Fibroblast of villous mesenchyme (primary cell): ENCODE results near the gene VGLL4. TPM values are rescaled to one million over a fixed set of nuclear protein-coding genes. Genes with fewer than 3 reads are reported as not detected.
A peak's percentile ranks its signal among the peaks of the same experiment; 100 is the strongest.

ENCODE experiments used
- DNase-seq: peaks from one replicate; pipeline ENCODE4 v3.0.0-alpha.2; 2010; ENCODE audit warnings: low read depth
- H3K4me3 ChIP-seq: 2 replicates; pipeline ENCODE4 v1.5.1; 2011; ENCODE audit warnings: low read depth, mild to moderate bottlenecking, low read length
- CTCF ChIP-seq: IDR thresholded peaks from 2 replicates; pipeline ENCODE4 v1.5.1; 2012; ENCODE audit warnings: low read depth, mild to moderate bottlenecking, low read length; ENCODE audit not compliant: insufficient read depth
- total RNA-seq: library from RNA; depleted of rRNA; stranded (reverse); fragments of >200 nt; gene quantifications from 2 replicates; pipeline ENCODE4 v1.2.3, GENCODE V29; 2012

The VGLL4 gene
- total RNA-seq, 1 donor = 65.6 TPM

DNA sequence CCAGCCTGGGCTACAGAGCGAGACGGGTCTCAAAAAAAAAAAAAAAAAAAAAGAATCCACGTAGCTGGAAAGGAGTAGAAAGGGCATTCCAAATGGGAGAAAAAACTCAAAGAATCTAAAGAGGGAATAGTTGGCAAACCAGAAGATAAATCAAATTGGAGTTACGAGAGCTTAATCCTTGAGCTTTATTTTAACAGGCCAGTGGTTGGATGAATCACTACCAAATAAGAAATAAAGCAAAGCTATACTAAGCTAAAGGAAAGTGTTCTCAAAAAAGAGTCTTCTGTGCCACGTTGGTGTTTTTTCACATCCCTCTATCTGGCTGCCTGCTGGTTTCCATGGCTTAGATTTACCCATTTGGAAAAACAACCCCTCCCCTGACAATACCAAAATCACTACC lies 14.0 kb downstream of the VGLL4 start:
- DNase-seq = peak; percentile 95
- H3K4me3 ChIP-seq = no peak overlapping the region
- no peak for TF ChIP-seq CTCF

DNA sequence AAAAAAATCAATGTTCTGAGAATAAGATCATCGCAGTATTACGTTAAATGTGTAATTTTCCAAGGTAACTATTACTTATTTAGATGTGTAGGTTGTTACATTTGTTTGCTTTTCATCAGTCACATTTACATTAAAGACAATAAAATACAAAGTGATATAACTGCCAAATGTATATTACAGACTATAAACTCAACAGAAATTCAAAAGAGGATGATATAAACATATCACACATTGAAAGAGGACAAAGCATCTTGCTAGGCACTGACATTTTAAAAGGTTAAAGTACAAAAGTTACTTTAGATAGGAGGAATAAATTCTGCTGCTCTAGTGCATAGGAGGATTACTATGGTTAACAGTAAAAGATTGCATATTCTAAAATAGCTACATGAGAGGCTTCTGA lies 16.1 kb downstream of the VGLL4 start:
- no peak for DNase-seq
- no peak for TF ChIP-seq CTCF

DNA sequence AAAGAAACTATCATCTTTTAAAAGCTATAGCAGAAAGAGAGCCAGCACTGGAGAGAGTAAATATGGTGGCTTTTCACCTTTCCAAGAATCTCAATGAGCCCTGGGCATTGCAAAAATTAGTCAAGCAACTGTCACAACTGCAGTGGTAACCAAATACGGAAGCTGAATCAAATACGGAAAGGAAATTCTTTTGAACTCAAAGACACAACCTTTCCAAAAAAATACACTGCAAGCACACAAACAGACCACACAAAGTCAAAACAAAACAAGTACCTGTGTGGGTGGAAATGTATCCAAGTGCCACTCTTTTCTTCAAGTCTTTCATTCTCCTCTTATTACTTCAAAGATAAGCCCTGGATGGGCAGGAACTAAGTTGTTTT lies 17.6 kb downstream of the VGLL4 start:
- TF ChIP-seq CTCF = no peak
- DNase-seq = no peak
- no peak overlapping the region for H3K4me3 ChIP-seq

More for the DNA sequence above, 16.1 kb downstream of the VGLL4 start:
- no peak overlapping the region for H3K4me3 ChIP-seq

DNA sequence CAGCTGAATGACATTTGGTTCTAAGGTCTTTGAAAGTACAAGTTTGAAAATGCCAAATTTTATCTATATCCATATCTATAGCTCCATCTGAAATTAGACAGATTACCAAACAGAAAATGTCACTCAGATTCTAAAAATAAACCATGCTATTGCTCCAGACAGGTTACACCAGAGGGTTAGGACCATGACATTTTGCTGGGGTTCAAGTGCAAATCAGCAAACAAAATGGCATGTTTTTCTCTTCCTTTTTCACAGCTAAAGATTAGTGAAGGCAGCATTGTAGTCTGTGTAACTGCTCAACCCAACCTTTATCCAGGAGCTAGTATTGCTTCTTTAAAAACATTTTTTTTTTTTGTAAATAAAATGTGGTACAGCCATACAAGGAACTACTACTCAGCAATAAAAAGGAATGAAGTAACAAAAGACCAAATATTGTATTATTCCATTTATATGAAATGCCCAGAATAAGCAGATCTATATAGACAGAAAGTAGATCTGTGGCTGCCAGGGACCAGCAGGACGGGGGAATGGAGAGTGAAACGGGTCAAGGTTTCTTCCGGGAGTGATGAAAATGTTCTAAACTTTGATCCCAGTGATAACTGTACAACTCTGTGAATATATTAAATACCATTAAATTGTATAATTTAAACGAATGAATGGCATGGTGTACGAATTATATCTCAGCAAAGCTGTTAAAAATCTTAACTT lies 18.2 kb downstream of the VGLL4 start:
- TF ChIP-seq CTCF = no peak
- DNase-seq = no peak
- no peak overlapping the region for H3K4me3 ChIP-seq

GRCh38 chr3:11624704-11625375 lies 18.9 kb downstream of the VGLL4 start:
- TF ChIP-seq CTCF = no peak
- no peak overlapping the region for H3K4me3 ChIP-seq
- no peak for DNase-seq

DNA sequence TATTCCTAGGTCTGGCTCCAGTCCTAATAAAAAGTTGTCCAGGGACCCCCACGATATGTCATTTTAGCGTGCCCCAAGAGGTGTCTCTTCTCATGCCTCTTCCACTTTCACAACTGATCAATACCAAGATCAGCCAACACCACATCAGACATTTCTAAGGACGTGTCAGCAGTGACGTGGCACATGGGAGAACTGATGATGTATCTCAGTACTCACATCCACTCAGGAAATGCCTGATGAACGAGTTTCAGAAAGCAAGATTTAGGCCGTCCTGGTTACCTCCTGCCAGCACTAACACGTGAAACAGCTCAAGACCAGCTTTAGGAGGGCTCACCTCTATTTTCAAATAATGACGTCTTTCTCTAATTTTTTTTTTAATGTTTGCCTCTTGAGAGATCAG lies 19.6 kb downstream of the VGLL4 start:
- TF ChIP-seq CTCF = no peak
- no peak for DNase-seq
- H3K4me3 ChIP-seq = no peak overlapping the region
